Colonic mucosa (tissue), 4 donors: ENCODE data around the gene FDX2. TPM values are rescaled to one million over a fixed set of nuclear protein-coding genes. Genes with fewer than 3 reads are reported as not detected.
A peak's percentile ranks its signal among the peaks of the same experiment; 100 is the strongest.

ENCODE experiments used
- DNase-seq: peaks from one replicate; pipeline ENCODE4 v3.0.0-alpha.2; 2020
- H3K27ac ChIP-seq: fragments of 200-600 bp; one replicate; pipeline ENCODE4 v1.8.0; 2021
- H3K27me3 ChIP-seq: fragments of 200-600 bp; one replicate; pipeline ENCODE4 v1.8.0; 2021
- H3K36me3 ChIP-seq: fragments of 200-600 bp; one replicate; pipeline ENCODE4 v1.8.0; 2021
- H3K4me1 ChIP-seq: fragments of 200-600 bp; one replicate; pipeline ENCODE4 v1.8.0; 2021; ENCODE audit warnings: mild to moderate bottlenecking
- H3K4me3 ChIP-seq: fragments of 200-600 bp; one replicate; pipeline ENCODE4 v1.8.0; 2021
- H3K9ac ChIP-seq, 2 donors: one replicate each; pipeline ENCODE4 v1.7.0; 2013; ENCODE audit warnings: control low read depth in 2 of 2, low read depth in 2 of 2, low read length in 2 of 2
- H3K9me3 ChIP-seq: fragments of 200-600 bp; one replicate; pipeline ENCODE4 v1.8.0; 2021
- intact Hi-C: fragments of 100-400 bp; cut with DNase I; formaldehyde crosslinking; loops from one replicate; pipeline ENCODE4 v1.14.1; 2022
- total RNA-seq, 2 donors: library from RNA; stranded (reverse); fragmentation: NEBNext Ultra II Directional in 1 of 2; extraction: Animal tissue kit (Norgen Biotek cat#: 25700) in 1 of 2; gene quantifications; one replicate each; pipeline ENCODE4 v1.2.1, GENCODE V29; 2021
- TF ChIP-seq, protein P1 (sequence below): fragments of 200-600 bp; IDR thresholded peaks from one replicate; pipeline ENCODE4 v1.8.0; 2022; ENCODE audit warnings: antibody characterized with exemption, mild to moderate bottlenecking
- donor health status: healthy.
- donor health status: DM: no; HTN: no; CAD: no.
- donor health status: DM: no; HTN: no; CAD: no.

The FDX2 gene
- 10 to 100 TPM; 10.7 to 19.8 TPM for total RNA-seq

DNA sequence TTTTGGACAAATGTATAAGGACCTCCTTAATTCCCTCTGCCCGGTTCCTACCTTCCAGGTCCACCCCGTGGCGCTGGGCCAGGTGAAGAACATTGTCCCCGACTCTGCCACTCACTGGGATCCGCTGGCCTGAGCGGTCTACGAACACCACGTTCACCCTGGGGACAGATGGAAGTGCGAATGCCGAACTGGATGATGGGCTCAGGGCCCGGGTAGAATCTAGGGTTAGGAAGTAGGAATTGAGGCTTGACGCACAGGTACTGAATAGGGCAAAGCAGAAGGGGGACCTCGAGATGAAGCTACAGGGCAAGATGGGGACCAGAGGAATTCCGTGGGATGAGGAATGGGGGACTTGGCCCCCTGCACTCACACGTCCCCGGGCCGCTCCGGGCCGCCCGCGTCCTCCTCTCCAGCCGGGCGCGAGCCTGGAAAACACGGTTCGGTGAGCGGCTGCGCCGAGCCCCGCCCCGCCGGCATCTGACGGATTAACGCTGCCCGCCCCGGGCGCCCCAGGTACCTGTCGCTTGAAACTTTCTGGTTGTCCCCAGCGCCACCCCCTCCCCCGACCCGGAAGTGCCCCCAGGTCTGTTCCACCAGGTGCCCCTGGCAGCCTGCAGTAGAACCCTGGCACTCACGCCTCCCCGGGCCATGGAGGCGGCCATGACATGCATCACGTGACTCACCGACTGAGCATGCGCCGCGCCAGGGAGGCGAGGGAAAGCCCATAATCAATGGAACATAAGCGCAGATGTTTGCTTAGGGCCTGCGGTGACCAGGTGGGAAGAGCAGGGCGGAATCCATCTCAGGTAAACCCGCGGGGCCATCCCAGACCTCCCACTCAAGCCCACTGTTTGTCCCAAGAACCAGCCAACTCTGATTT, at the start of gene FDX2:
Gene FDX2, minus strand, starts transcription at position 681 of the 880 bp plus-strand sequence. Its CDS starts 19 bp downstream, at position 662.
- H3K9me3 ChIP-seq, result no peaks in the 10 kb centered on the region
- H3K36me3 ChIP-seq, result peaks cover 4% of the 10 kb centered on the region
- H3K27ac ChIP-seq, result no peak within 1 kb of the TSS
- no peaks in the 10 kb centered on the region for H3K4me1 ChIP-seq
- DNase-seq, result peak; percentile 95
- H3K4me3 ChIP-seq, result peak within 1 kb of the TSS; percentile 66
- peak within 1 kb of the TSS; percentile 20 to 77 for H3K9ac ChIP-seq
- intact Hi-C loops, result no loop called here
- no peaks in the 10 kb centered on the region for H3K27me3 ChIP-seq
- TF ChIP-seq, protein P1, sequence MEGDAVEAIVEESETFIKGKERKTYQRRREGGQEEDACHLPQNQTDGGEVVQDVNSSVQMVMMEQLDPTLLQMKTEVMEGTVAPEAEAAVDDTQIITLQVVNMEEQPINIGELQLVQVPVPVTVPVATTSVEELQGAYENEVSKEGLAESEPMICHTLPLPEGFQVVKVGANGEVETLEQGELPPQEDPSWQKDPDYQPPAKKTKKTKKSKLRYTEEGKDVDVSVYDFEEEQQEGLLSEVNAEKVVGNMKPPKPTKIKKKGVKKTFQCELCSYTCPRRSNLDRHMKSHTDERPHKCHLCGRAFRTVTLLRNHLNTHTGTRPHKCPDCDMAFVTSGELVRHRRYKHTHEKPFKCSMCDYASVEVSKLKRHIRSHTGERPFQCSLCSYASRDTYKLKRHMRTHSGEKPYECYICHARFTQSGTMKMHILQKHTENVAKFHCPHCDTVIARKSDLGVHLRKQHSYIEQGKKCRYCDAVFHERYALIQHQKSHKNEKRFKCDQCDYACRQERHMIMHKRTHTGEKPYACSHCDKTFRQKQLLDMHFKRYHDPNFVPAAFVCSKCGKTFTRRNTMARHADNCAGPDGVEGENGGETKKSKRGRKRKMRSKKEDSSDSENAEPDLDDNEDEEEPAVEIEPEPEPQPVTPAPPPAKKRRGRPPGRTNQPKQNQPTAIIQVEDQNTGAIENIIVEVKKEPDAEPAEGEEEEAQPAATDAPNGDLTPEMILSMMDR, result no peak

DNA sequence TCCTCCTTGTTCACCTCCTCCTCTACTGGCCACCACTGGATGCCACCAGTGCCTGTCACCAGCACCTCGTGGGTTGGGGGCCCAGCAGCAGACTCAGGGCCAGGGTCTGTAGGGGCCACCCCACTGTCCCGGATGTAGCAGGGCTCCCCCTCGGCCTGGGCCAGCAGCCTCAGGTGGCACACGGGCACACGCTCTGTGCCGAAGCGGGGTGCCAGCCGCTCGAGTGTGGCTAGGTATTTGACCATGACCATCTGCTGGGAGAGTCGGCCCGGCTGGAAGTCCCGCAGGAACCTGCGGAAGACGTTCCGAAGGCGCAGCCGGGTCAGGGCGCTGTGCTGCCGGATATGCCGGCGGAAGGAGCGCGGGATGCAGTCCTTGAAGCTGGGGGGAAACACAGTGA, 49.7 kb upstream of the FDX2 start:
- no peak for DNase-seq
- Histone ChIP-seq H3K4me1 (no peaks in the 10 kb centered on the region), H3K9ac (no peak overlapping the region), H3K27ac (no peak overlapping the region), H3K4me3 (no peak overlapping the region), H3K9me3 (no peaks in the 10 kb centered on the region), H3K27me3 (no peaks in the 10 kb centered on the region), H3K36me3 (peaks cover 12% of the 10 kb centered on the region)
- TF ChIP-seq, protein P1, result no peak
- intact Hi-C loops, result no loop called here

DNA sequence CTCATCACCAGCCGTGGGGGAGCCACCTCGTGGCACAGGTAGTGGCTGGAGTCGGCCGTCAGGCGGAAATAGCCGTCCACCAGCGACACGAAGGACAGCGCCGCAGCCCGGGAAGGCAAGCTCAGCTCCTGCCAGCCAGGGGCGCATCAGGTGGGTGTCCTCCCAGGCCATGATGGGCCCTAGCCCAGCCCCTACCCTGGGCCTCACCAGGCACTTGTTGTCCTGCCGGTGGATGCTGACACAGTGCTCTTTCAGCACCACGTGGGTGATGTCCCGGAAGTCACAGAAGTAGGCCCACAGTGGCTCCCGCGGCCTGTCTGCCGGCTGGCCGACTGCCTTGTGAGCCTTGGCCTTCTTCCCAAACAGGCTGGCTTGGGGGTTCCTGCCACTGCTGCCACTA, 48.8 kb upstream of the FDX2 start:
- DNase-seq, result no peak
- H3K9ac ChIP-seq, result no peak overlapping the region
- TF ChIP-seq, protein P1, result no peak
- H3K27ac ChIP-seq, result no peak overlapping the region
- H3K27me3 ChIP-seq, result no peaks in the 10 kb centered on the region
- no peaks in the 10 kb centered on the region for H3K4me1 ChIP-seq
- H3K36me3 ChIP-seq, result peaks cover 12% of the 10 kb centered on the region
- H3K9me3 ChIP-seq, result no peaks in the 10 kb centered on the region
- intact Hi-C loops, result no loop called here
- H3K4me3 ChIP-seq, result no peak overlapping the region

DNA sequence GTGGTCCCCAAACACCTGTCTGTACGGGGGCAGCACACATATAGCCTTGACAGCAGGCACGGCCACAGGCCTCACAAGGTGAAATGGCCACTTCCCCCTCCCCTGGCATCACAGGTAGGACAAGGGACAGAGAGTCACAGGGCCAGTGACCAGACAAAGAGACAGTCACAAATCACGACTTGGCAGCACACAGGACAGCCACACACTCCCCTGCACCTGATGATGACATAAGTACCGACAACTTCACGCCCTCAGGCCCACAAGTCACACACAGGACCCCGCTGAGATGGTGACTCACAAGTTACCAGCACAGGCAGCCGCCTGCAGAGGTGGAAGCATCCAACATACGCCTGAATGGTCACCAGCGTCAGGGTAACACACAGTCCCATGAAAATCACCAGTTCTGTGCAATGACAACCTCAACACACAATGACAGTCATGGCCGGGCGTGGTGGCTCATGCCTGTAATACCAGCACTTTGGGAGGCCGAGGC, 48.0 kb upstream of the FDX2 start:
- Histone ChIP-seq H3K9ac (no peak overlapping the region), H3K27ac (no peak overlapping the region), H3K36me3 (peaks cover 12% of the 10 kb centered on the region), H3K4me1 (no peaks in the 10 kb centered on the region), H3K4me3 (no peak overlapping the region), H3K9me3 (no peaks in the 10 kb centered on the region), H3K27me3 (no peaks in the 10 kb centered on the region)
- no peak for DNase-seq
- TF ChIP-seq, protein P1, result no peak
- intact Hi-C loops, result no loop called here

DNA sequence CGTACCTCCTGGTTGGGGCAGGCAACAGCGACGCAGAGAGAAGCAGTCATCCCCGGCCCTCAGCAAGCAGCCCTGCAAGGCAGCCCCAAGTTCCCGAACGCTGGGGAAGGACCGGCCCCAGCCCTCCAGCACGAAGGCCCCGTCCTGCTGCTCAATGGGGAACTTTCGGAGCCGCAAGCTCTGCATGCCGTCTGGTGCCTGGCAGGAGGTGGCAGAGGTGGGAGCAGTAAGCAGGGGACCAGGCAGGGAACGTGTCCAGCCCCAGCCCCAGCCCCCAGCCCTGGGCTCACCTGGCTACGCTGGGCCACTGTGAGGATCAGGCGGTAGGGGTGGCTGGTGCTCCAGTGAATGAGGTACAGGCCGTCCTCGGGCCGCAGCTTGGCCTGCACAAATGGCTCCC, 46.4 kb upstream of the FDX2 start:
- Histone ChIP-seq H3K9me3 (no peaks in the 10 kb centered on the region), H3K9ac (no peak overlapping the region), H3K27ac (no peak overlapping the region), H3K4me3 (no peak overlapping the region), H3K36me3 (peaks cover 12% of the 10 kb centered on the region), H3K4me1 (no peaks in the 10 kb centered on the region), H3K27me3 (no peaks in the 10 kb centered on the region)
- no peak for DNase-seq
- TF ChIP-seq, protein P1, result no peak
- intact Hi-C loops, result no loop called here
